DMS114 treated with DMSO at 0.1 percent for 48 hours (cell line): ENCODE results near the gene PRKRIP1.
A peak's percentile ranks its signal among the peaks of the same experiment; 100 is the strongest.
"Not testable (repeated sequence)": the region's sequence is repeated elsewhere in the genome, so short reads cannot be mapped to it uniquely, and the experiment has no call there.

Experiments used
- DNase-seq: peaks from one replicate; lab custom pipeline; 2025; ENCODE audit not compliant: unreplicated experiment; lab: John Stamatoyannopoulos, UW

The PRKRIP1 gene

DNA sequence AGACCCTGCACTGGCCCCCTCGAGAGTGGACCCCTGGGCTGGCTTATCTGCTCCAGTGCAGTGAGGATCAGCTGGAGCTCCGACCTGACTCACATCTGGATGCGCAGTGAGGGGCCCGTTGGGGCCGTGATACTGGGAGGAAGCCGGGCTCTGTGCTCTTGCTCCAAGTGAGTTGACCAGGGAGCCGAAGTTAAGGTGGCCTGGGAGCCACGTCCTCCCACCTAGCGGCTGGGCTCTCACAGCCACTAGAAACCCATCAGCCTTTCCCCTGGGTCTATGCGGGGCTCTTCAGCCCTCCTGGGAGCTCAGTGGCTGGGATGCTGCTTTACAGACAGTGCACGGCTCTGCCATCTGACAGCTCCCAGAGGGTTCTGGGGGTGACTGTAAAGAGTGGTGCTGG lies 59.4 kb downstream of the PRKRIP1 start:
- DNase-seq = no peak

DNA sequence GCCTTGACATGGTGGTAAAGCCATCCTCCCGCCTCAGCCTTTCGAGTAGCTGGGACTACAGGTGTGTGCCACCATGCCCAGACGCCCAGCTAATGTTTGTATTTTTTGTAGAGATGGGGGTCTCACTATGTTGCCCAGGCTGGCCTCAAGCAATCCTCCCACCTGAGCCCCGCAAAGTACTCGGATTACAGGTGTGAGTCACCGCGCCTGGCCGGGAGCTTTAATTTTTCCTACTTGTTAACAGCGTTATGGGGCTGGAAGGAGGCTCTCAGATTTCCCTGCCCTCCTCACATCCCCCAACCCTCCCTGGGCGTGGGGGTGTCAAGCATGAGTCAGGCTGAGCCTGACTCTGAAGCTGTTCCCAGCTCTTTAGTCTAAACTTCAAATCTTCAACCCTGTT lies 60.2 kb downstream of the PRKRIP1 start:
- DNase-seq = no peak

DNA sequence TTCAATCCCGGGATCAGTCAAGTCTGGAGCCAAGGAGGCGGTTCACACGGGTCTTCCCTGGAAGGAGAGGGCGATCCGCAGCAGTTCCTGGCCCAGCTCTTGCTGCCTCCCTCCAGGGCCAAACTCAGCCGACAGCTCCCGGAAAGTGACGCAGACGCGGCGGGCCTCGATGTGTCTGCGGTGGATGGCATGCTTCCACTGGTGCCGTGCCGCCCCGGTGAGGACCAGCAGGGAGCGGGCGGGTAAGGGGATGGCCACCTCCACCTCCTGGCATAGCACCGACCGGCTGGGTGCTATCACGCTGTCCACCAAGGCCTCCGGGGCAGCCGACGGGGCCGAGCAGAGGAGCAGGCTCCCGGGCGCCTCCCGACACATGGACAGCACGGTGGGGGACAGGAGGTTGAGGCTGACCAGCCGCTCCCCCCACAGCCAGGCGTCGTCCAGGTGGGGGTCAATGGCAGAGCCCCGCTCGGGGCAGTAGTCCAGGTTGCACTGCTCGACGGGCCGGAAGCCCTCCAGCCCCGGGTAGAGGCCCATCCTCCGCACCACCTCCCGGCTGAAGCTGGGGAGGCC lies 61.3 kb downstream of the PRKRIP1 start:
- no peak for DNase-seq

DNA sequence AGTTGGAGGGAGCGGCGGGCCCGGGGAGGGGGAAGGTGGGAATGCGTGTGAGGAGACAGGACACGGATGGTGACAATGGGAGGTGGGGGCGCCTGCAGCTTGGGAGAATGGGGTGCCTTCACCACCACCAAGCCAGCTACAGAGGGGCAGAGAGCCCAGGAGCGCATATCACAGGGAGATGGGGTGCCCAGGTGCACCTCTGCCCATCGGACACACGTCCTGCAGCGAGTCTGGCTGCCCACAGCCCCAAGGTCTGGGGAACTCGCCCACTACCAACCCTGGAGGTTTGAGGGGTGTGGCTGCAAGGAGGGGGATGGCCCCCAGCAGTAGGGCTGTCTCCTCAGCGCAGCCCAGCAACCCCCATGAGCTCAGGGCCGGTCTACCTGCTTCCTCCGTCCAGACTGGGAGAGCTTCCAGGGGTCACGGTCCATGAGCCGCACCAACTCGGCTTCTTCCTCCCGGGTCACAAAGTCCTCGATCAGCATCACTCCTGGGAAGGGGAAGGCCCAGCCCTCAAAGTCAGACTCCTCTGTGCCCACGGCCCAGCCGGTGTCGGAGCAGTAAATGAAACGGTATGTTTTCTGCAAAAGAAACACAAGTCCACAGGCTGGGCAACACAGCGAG lies 63.2 kb downstream of the PRKRIP1 start:
- DNase-seq = no peak

DNA sequence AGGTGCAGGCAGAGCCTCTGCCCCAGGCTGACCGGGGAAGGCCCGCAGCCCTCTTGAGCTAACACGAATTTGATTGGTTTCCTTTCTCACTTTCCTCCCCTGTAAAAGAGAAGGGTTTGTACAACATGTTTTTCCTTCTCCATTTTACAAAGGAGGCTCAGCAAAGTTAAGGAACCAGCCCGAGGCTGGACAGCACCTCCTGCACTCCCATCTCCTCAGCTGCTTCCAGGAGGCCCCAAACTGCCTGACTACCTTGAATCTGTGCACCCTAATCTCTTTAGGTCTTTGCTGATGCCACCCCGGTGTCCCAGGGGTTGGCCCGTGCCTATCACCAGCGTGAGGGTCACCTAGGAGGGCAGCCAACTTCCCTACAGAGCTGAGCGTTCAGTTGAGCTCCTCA lies 64.3 kb downstream of the PRKRIP1 start:
- no peak for DNase-seq

DNA sequence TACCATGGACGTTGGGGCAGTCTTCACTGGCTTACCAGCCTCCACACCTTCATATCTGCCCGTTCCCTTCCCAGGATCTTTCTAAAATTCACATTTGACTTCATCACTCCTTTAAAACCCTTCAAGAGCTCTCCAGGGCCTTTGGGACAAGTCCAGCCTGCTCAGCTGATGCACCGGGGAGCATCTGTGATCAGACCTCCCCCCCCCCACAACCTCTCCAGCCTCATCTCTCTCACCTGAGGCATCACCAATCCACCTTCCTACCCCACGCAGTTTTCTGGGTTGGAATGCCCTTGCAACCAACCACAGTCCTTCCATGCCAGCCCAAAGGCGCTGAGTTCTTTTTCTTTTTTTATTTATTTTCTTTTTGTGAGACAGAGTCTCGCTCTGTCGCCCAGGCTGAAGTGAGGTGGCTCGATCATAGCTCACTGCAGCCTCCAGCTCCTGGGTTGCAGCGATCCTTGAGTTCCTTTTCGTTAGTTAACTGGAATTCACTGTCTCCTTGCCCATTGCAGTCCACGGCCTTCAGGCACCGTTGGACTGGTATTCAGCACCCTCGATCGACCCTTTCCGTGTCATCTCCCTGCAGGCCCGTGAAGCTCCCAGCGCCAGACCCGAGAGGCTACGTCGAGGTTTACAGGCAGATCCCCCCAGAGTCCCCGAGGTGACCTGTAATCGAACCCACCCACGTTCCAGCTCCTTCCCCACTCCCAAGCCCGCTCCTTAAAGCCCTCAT lies 67.8 kb downstream of the PRKRIP1 start:
- no peak for DNase-seq

DNA sequence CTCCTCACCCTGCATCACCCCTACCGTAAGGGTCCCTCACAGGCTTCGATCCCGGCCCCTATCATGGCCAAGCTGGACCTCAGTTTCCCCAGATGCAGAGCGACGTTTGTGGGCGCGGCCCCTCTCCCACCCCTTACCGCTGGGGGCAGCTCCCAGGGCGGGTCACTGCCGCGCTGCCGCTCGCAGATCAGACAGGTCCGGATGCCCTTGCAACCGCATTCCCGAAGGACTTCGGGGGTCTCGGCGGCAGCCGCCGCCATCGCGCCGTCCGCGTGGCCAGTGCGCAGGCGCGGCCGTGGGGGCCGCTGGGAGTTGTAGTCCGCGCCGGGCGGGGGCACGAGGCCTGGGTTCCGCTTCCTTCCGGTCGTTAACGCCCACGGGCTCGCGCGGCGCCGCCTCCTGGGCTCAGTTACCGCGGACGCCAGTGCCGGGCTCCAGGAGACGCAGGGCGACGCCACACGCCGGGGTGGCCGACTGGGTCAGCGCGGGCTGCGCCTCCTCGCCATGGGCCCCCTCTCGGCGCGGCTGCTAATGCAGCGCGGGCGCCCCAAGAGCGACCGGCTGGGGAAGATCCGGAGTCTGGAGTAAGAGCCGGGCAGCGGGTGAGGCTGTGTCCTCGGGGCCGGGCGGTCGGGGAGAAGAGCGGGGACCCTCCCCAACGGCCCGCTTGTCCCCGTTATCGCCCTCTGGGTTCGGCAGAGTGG lies 68.6 kb downstream of the PRKRIP1 start, which contains the start of the genes ALKBH4 and LRWD1:
Gene ALKBH4, minus strand, starts transcription at position 287 of the 704 bp plus-strand sequence. Its CDS starts 27 bp downstream, at position 260.
Gene LRWD1, plus strand, starts transcription at position 408 of the 704 bp plus-strand sequence. Its CDS starts 97 bp downstream, at position 505.
- peak; percentile 72 for DNase-seq

DNA sequence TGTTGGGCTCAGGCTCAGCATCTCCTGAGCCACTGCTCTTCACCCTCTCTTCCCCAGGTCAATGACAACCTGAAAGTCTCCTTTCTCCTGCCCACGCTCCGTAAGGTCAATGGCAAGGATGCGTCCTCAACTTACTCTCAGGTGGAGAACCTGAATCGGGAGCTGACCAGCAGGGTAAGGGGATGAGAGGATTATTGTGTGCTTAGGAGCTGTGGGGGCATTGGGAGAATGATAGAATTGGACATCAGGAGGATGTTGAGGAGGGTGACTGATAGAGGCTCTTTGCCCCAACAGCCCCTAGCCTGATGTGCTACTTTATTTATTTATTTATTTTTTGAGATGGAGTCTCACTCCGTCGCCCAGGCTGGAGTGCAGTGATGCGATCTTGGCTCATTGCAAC lies 69.9 kb downstream of the PRKRIP1 start:
- no peak for DNase-seq

DNA sequence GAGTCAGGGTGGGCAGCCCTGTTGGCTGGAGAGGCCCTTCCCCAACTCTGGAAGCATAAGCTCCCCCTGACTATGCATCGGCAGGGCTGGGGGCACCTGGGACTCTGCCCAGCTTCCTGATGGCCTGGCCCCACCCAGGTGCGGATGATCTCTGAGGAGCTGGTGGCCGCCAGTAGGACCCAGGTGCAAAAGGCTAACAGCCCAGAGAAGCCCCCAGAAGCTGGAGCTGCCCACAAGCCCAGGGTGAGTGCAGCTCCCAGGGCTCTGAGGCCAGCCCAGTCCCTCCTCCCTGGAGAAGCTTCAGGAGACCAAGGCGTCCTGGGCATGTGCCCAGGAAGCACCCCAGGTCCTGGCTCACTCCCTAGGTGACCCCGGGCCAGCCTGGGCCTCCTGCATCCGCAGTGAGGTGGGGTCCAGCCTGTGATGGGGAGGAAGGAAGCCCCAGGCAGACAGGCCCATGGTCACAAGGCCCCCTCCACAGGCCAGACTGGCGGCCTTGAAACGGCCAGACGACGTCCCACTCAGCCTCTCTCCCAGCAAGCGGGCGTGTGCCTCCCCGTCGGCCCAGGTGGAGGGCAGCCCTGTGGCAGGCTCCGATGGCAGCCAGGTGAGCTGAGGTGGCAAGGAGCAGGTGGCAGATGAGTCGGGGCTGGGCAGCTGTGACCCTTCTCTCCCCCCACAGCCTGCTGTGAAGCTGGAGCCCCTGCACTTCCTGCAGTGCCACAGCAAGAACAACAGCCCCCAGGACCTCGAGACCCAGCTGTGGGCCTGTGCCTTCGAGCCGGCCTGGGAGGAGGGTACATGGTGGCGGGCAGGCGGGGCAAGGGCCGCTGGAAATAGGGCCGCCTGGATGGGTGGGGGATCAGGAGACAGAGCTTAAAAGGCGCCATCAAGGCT lies 71.7 kb downstream of the PRKRIP1 start:
- no peak for DNase-seq

DNA sequence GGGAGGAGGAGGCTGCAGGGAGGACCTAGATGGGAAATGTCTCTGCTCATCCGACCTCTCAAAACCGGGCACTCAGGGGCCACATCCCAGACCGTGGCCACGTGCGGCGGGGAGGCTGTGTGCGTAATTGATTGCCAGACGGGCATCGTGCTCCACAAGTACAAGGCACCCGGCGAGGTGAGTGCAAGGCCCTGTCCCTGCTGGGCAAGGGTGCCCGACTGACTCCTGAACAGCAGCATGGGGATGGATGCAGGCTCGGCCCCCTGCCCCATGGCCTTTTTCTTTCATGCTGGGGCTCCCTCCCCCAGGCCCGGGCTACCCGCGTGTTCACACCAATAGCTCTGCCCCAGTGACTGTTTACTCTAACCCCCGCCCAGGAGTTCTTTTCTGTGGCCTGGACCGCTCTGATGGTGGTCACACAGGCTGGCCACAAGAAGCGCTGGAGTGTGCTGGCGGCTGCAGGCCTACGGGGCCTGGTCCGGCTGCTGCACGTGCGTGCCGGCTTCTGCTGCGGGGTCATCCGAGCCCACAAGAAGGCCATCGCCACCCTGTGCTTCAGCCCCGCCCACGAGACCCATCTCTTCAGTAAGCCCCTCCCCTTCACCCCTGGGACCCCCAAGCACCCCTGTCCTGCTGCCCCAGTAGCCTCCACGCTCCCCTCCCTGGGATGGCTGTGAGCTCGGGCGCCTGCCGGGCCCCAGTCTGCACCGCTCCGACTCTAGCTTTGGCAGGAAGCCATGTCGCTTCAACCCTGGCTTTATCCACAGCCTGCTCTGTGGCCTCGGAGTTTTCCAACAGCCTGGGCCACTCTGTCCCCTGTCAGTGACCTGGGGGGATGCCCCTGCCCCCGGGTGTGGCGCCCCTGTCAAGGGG lies 72.6 kb downstream of the PRKRIP1 start:
- no peak for DNase-seq

DNA sequence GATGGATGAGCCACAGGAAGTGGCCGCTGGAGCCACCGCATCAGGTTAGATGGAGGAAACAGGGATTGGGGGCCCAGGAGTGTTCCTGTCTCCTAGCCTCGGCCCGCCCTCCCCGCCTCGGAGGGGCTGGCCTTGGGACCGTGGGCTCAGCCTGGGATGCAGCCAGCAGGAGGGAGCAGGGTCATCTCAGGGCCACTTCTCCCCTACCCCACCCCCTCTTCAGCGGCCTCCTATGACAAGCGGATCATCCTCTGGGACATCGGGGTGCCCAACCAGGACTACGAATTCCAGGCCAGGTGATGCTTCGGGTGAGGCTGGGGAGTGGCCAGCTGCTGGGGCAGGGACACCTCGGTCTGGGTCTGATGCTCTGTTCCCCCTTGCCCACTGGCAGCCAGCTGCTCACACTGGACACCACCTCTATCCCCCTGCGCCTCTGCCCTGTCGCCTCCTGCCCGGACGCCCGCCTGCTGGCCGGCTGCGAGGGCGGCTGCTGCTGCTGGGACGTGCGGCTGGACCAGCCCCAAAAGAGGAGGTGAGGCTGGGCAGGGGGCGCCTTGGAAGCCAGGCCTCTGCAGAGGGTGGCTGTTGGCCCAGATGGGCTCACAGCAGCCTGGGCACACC lies 73.3 kb downstream of the PRKRIP1 start:
- no peak for DNase-seq

DNA sequence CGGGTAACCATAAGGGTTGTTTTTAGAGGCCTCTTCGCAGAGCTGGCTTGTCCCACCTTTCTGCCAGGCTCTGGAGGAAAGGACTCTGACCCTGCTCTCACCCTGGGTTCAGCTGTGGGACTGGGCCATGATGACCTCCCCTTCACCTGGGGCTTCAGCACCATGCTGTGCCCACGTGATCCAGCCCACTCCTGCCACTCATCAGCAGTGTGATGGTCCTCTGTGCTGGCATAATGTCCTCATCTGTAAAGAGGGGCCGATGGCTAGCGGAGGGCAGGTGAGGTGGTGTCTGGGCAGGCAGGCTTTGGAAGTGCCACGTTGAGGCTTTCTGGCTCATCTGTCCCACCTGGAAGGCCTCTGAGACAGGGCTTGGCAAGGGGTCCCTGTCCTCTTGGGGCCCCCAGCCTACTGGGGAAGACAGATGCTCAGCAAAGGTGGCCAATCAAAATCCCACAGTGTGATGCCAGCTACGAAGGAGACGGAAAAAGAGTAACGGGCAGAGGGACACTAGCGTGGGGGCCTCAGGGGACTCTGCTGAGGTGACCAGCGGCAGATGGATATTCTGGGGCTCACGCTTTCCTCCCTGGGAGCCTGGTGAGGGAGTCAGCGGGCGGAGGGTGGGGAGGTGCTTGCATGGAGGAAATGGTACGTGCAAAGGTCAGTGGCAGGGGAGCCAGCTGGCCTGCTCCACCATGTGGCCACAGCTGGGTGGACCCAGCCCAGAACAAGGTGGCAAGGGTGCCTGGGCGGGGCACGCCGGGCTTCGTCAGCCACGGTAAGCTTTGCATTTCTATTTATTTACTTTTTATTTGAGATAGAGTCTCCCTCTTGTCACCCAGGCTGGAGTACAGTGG lies 74.0 kb downstream of the PRKRIP1 start:
- no peak for DNase-seq

DNA sequence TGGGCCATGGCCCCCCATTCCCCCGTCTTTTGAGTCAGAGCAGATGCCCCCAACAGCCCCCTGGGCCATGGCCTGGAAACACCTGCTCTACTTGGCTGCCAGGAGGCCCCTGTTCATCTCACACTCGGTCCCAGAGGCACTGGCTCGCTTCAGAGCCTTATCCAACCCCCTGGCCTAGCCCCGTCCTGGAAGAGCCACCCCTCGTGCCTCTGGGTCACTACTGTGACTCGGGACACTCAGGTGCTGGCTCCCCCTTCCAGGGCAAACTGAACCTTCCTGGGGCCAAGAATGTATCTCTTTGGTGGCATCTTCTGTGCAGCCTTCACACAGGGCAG lies 75.6 kb downstream of the PRKRIP1 start:
- DNase-seq = no peak

DNA sequence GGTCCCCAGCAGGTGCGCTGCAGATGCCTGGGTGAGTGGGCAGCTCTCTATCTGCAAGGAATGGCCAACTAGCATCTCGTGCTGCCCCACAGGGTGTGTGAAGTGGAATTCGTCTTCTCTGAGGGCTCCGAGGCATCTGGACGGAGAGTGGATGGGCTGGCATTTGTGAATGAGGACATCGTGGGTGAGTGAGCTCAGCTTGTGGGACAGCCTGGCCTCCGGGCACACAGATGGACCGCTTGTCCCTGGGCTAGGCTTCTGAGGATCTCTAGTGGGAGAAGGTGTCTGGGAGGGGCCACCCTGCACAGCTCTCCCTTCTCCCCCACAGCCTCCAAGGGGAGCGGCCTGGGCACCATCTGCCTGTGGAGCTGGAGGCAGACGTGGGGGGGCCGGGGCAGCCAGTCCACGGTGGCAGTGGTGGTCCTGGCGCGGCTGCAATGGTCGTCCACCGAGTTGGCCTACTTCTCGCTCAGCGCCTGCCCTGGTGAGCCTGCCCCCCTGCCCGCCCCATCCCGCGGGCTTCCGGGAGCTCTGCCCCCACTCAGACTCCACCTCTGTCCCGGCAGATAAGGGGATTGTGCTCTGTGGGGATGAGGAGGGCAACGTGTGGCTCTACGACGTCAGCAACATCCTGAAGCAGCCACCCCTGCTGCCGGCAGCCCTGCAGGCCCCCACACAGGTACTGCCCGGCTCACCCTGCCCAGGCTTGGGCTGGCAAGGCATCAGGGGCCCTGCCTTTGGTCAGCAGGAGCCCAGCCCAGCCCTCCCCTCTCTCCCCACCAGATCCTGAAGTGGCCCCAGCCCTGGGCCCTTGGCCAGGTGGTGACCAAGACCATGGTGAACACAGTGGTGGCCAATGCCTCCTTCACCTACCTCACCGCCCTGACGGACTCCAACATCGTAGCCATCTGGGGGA lies 76.2 kb downstream of the PRKRIP1 start:
- DNase-seq = no peak

DNA sequence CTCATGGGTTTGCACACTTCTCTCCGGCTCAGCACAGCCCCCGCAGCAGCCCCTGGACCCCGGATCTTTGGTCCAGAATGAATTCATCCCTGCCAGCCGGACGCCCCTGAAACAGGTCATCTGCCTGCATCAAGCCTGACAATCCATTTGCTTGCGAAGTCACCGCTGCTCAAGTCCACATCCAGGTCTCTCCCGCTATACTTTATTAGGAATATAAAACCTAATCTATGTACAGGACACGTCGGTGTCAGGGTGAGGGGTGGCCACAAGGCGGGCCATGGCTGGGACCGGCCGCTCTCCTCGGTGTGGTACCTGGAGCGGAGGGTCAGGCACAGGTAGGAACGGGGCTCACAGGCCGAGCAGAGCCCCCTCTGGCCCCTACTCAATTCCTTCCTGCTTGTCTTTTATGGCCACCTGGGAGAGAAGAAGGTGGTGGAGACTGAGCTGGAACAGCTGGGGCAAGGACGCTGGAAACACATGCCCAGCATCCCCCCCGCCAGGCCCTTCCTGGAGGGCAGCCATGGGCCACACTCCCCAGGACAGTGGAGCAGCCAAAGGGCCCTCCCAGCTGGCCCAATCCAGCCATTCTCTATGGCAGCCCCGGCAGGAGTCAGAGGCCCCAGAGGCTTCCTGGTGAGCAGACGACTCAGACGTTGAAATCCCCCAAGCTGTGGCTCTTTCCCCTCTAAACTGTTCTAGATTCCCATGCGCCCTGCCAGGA lies 77.3 kb downstream of the PRKRIP1 start:
- DNase-seq = no peak

DNA sequence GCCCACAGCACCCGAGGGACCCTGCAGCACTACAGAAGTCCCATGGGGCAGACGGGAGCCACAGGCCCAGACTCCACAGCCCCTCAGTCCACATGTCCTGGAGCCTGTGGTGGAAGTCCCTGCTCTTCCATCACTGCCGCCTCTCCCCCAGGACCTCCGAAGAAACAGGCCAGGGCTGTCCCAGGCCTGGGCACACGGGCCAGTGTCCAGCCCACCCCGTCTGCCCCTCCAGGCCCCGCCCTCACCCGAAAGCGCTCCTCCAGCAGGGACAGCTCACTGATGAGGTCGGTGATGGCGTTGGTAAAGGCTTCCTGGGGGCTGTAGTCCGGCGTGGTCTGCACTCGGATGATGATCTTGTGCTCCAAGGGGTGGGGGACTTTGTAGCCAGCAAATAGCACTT lies 78.0 kb downstream of the PRKRIP1 start:
- not testable (repeated sequence) for DNase-seq
